SK-N-MC (cell line): ENCODE measurements around the gene CD58.
A peak's percentile ranks its signal among the peaks of the same experiment; 100 is the strongest.

Source experiments
- EZH2 ChIP-seq: fragments of 200-600 bp; sonication (generic); IDR thresholded peaks from one replicate; pipeline ENCODE4 v1.6.1; 2017; ENCODE audit warnings: antibody characterized with exemption
- POLR2AphosphoS5 ChIP-seq: IDR thresholded peaks from 2 replicates; pipeline ENCODE4 v1.6.1; 2012; ENCODE audit warnings: mild to moderate bottlenecking, low read depth, low read length, borderline replicate concordance

- peak; percentile 57; the same call in 1 of the 2 replicates for TF ChIP-seq POLR2AphosphoS5
- TF ChIP-seq EZH2, result no peak
Measured at GRCh38 chr1:116465845-116466685, 104.8 kb downstream of the CD58 start.
